ENCODE results near the gene BAIAP2. TPM values are rescaled to one million over a fixed set of nuclear protein-coding genes. Genes with fewer than 3 reads are reported as not detected.

The BAIAP2 gene
- total RNA-seq, 1 donor from 2014 or later = 80.3 TPM

DNA sequence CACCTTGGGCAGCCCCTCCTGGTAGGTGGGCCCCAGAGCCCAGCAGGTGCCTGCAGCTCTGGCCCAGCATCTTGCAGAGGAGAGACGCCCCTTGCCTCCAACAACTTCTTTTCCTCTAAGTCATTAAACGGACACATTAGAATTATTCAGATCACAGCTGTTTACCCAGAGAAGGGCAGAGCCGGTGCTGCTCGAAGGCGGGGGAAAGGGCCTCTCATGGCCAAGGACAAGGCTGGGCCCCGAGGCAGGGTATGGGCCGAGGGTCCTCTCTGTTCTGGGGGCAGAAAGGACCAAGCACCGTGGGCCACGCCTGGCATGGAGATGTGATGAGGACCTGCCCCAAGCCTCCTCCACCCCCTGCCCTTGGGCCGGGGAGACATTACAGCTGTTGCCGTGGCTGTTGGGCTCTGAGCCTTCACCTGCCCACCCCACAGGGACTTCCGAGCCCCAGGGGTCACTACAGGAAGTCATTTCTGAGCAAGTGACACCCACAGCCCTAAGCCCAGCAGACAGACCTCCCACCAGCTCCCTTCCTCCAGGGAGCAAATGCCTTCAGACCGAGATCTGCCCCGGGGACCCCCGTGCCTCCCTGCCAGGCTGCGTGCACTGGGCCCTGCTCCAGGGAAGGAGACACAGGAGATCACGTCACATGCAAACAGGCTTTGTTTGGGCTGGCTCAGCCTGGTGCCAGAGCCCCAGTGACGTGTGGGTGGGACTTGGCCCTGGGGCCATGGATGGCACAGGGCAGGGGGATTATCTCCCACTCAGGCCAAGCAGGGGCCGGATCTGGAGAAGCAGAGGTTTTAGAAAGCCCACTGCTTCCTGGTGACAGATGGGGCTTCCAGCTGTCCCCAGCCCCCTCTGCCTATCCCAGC is 129.7 kb downstream of the BAIAP2 start:
- DNase-seq (ENCODE audit: low read depth) = no peak
- H3K4me3 ChIP-seq (ENCODE audit: low read depth, low read length) = no peak overlapping the region
- H3K36me3 ChIP-seq (ENCODE audit: control insufficient read depth, insufficient read depth, low read length) = no peaks in the 10 kb centered on the region
- peaks cover 54% of the 10 kb centered on the region for H3K27me3 ChIP-seq (ENCODE audit: control insufficient read depth, insufficient read depth, low read length)
- TF ChIP-seq, protein P1, sequence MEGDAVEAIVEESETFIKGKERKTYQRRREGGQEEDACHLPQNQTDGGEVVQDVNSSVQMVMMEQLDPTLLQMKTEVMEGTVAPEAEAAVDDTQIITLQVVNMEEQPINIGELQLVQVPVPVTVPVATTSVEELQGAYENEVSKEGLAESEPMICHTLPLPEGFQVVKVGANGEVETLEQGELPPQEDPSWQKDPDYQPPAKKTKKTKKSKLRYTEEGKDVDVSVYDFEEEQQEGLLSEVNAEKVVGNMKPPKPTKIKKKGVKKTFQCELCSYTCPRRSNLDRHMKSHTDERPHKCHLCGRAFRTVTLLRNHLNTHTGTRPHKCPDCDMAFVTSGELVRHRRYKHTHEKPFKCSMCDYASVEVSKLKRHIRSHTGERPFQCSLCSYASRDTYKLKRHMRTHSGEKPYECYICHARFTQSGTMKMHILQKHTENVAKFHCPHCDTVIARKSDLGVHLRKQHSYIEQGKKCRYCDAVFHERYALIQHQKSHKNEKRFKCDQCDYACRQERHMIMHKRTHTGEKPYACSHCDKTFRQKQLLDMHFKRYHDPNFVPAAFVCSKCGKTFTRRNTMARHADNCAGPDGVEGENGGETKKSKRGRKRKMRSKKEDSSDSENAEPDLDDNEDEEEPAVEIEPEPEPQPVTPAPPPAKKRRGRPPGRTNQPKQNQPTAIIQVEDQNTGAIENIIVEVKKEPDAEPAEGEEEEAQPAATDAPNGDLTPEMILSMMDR (IDR thresholded peaks at IDR 0.05; ENCODE audit: insufficient read depth, low read length, poor library complexity, severe bottlenecking) = no peak

DNA sequence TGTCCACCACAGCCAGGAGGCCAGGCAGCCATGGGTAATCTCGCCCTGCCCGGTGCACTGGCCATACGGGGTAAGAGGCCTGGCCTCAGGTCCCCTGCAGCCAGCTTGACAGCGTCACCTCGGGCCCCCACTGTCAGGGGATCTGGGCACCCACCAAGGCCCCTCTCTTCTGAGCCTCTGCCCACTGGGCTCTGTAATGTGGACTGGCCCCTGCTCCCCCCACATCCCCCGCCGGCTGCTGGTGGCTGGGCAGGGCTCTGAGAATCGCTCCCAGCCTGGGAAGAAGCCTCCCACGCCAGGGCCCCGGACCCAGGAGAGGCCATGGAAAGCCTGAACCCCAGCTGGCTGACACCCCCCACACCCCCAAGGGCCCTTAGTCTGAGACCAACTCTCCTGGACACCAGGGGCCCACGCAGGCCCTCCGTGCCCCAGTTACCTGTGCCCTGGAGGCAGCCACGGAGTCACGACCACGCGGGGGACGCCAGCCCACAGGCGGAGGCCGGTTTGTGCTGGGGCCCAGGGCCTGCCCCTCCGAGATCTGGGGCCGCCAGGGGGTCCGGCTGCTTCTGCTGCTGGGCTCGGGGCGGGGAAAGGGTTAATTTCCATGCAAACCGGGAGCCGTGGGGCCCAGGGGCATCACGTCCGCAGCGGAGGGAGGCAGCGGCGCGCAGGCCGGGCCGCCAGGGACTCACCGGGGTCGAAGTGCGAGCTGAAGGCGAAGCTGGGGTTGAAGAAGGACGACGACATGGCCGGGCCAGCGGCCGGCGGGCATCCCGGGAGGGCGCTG is 130.5 kb downstream of the BAIAP2 start, which contains the start of gene PVALEF:
PVALEF (plus strand) TSS at position 262 of the 787 bp plus-strand sequence. CDS start 15,720 bp downstream, outside the sequence.
- peaks cover 46% of the 10 kb centered on the region for H3K27me3 ChIP-seq (ENCODE audit: control insufficient read depth, insufficient read depth, low read length)
- H3K4me3 ChIP-seq (ENCODE audit: low read depth, low read length) = peak within 1 kb of the TSS; percentile 17
- TF ChIP-seq, protein P1 (IDR thresholded peaks at IDR 0.05; ENCODE audit: insufficient read depth, low read length, poor library complexity, severe bottlenecking) = no peak
- no peak for DNase-seq (ENCODE audit: low read depth)
- no peaks in the 10 kb centered on the region for H3K36me3 ChIP-seq (ENCODE audit: control insufficient read depth, insufficient read depth, low read length)

DNA sequence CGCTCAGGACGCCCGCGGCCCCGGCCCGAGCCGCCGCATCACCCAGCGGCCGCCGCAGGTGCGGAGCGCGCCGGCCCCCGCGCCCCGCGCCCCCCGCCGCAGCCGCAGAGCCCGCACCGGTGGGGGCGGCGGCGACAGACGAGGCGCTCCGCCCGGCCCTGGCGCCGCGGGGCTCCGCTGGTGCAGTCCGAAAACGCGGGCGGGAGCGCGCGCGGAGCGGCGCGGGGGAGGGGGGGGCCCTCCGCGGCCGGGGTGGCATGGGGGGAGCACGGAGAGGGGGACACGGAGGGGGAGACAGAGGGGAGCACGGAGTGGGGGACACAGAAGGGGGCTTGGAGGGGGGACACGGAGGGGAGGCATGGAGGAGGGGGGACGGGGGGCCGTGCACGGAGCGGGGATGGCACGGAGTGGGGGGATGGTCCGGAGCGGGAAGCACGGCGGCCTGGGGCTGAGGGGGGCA is 131.1 kb downstream of the BAIAP2 start, which contains the start of gene AATK:
AATK (minus strand) TSS at position 189 of the 460 bp plus-strand sequence. CDS start 229 bp downstream, outside the sequence.
- H3K36me3 ChIP-seq (ENCODE audit: control insufficient read depth, insufficient read depth, low read length) = no peaks in the 10 kb centered on the region
- H3K4me3 ChIP-seq (ENCODE audit: low read depth, low read length) = peak within 1 kb of the TSS; percentile 17
- DNase-seq (ENCODE audit: low read depth) = no peak
- TF ChIP-seq, protein P1 (IDR thresholded peaks at IDR 0.05; ENCODE audit: insufficient read depth, low read length, poor library complexity, severe bottlenecking) = no peak
- peaks cover 42% of the 10 kb centered on the region for H3K27me3 ChIP-seq (ENCODE audit: control insufficient read depth, insufficient read depth, low read length)

Other genes starting within 250 kb of the BAIAP2 start
- gene CHMP6, start 43.3 kb upstream of the BAIAP2 start, total RNA-seq = 26.6 and 36.6 TPM in 2 replicates
- not detected in 2 replicates for gene PVALEF, start 130.4 kb downstream of the BAIAP2 start, total RNA-seq
- gene AATK, start 131.1 kb downstream of the BAIAP2 start, total RNA-seq = 0.33 and 0.55 TPM in 2 replicates
- 26.2 and 26.3 TPM in 2 replicates for gene CEP131, start 187.8 kb downstream of the BAIAP2 start, total RNA-seq
- gene TEPSIN, start 203.9 kb downstream of the BAIAP2 start, total RNA-seq = 17.0 and 30.6 TPM in 2 replicates
- gene NDUFAF8, start 204.2 kb downstream of the BAIAP2 start, total RNA-seq = 45.9 and 63.1 TPM in 2 replicates